A549 (cell line): Measurements from ENCODE around the gene MCAT. TPM values are rescaled to one million over a fixed set of nuclear protein-coding genes. Genes with fewer than 3 reads are reported as not detected.

Experiments used
- ATAC-seq, 2 experiments: fragments of 200-7000 bp in 1 of 2; fragments of >200 bp in 1 of 2; cut with Nextera tagmentation in 1 of 2; cut with Tn5 transposase in 1 of 2; 3 replicates each; pipeline versions ENCODE4 v1.8.0 to v1.9.1; 2018 to 2020; ENCODE audit warnings: mild to moderate bottlenecking in 1 of 2, moderate library complexity in 1 of 2
- CTCF ChIA-PET: fragments of 300-600 bp; sonication (Branson Sonifier 250); formaldehyde crosslinking; extraction: SDS; loops from one replicate; lab custom pipeline; 2021; ENCODE audit warnings: antibody characterized with exemption, inconsistent platforms; lab: Yijun Ruan, JAX
- POLR2A ChIA-PET: fragments of 350-600 bp; formaldehyde crosslinking; extraction: SDS; loops from one replicate; lab custom pipeline; 2021; ENCODE audit warnings: antibody characterized with exemption, inconsistent platforms; lab: Yijun Ruan, JAX
- DNase-seq, 2 experiments: peaks; one replicate each; pipeline versions ENCODE4 v3.0.0 to v3.0.0-alpha.2; 2011 to 2016; ENCODE audit warnings: low read depth in 1 of 2, low spot score in 1 of 2
- FAIRE-seq: peaks from 2 replicates; lab custom pipeline; 2011; peaks lifted over from hg19 to GRCh38; lab: Jason Lieb, UNC
- H3K27ac ChIP-seq, 2 experiments: fragments of >200 bp; sonication (Bioruptor Twin); formaldehyde crosslinking; 3 replicates each; pipeline ENCODE4 v1.5.1; 2016 to 2017
- H3K4me1 ChIP-seq: fragments of >200 bp; sonication (Bioruptor Twin); formaldehyde crosslinking; 3 replicates; pipeline ENCODE4 v1.6.1; 2016
- H3K4me2 ChIP-seq: fragments of >200 bp; sonication (Bioruptor Twin); formaldehyde crosslinking; 3 replicates; pipeline ENCODE4 v1.6.1; 2016
- H3K4me3 ChIP-seq: fragments of >200 bp; sonication (Bioruptor Twin); formaldehyde crosslinking; 3 replicates; pipeline ENCODE4 v1.5.1; 2016
- H3K9me3 ChIP-seq: fragments of >200 bp; sonication (Bioruptor Twin); formaldehyde crosslinking; 3 replicates; pipeline ENCODE4 v1.6.1; 2016
- BHLHE40 ChIP-seq: IDR thresholded peaks from 2 replicates; pipeline ENCODE4 v1.6.1; 2012; ENCODE audit warnings: low read depth, low read length, inconsistent platforms
- CBX8 ChIP-seq: fragments of 200-600 bp; sonication (generic); IDR thresholded peaks from 2 replicates; pipeline ENCODE4 v1.6.1; 2016
- CHD2 ChIP-seq: fragments of 150-350 bp; IDR thresholded peaks from 2 replicates; pipeline ENCODE4 v1.6.1; 2014; ENCODE audit warnings: low read length; ENCODE audit not compliant: partially characterized antibody
- CTCF ChIP-seq: fragments of >200 bp; sonication (Bioruptor Twin); formaldehyde crosslinking; IDR thresholded peaks from 3 replicates; pipeline ENCODE4 v1.5.1; 2016
- E2F6 ChIP-seq: IDR thresholded peaks from 2 replicates; pipeline ENCODE4 v1.6.1; 2012; ENCODE audit warnings: low read depth, borderline replicate concordance
- ESRRA ChIP-seq: fragments of 150-350 bp; IDR thresholded peaks from 2 replicates; pipeline ENCODE4 v1.6.1; 2014; ENCODE audit warnings: mild to moderate bottlenecking, low read length, borderline replicate concordance
- FOSB ChIP-seq: fragments of 250-450 bp; sonication (Bioruptor Pico); IDR thresholded peaks from 2 replicates; pipeline ENCODE4 v1.5.0; 2020; ENCODE audit warnings: mild to moderate bottlenecking, moderate library complexity
- HEYL ChIP-seq: fragments of 250-450 bp; sonication (Bioruptor Pico); IDR thresholded peaks from 2 replicates; pipeline ENCODE4 v1.8.0; 2021; ENCODE audit warnings: mild to moderate bottlenecking, moderate library complexity
- JUNB ChIP-seq: fragments of >200 bp; sonication (Bioruptor Twin); formaldehyde crosslinking; IDR thresholded peaks from 2 replicates; pipeline ENCODE4 v1.6.1; 2016
- MAFK ChIP-seq: fragments of 450-650 bp; IDR thresholded peaks from 2 replicates; pipeline ENCODE4 v1.6.1; 2014; ENCODE audit not compliant: partially characterized antibody
- MAZ ChIP-seq: fragments of 150-350 bp; IDR thresholded peaks from 2 replicates; pipeline ENCODE4 v1.6.1; 2014; ENCODE audit warnings: antibody characterized with exemption, low read depth, low read length, borderline replicate concordance
- RARB ChIP-seq: fragments of 250-450 bp; sonication (Bioruptor Pico); IDR thresholded peaks from 2 replicates; pipeline ENCODE4 v1.8.0; 2021; ENCODE audit warnings: mild to moderate bottlenecking, moderate library complexity
- REST ChIP-seq: fragments of 200-600 bp; sonication (generic); IDR thresholded peaks from 2 replicates; pipeline ENCODE4 v1.6.1; 2016; ENCODE audit warnings: antibody characterized with exemption, mild to moderate bottlenecking, moderate library complexity
- TFCP2L1 ChIP-seq: fragments of 250-450 bp; sonication (Bioruptor Pico); IDR thresholded peaks from 2 replicates; pipeline ENCODE4 v1.5.0; 2021; ENCODE audit warnings: mild to moderate bottlenecking
- ZFP36 ChIP-seq: fragments of 450-650 bp; IDR thresholded peaks from 2 replicates; pipeline ENCODE4 v1.6.1; 2014; ENCODE audit warnings: borderline replicate concordance; ENCODE audit not compliant: partially characterized antibody
- ZNF302 ChIP-seq: fragments of 250-450 bp; sonication (Bioruptor Pico); IDR thresholded peaks from 2 replicates; pipeline ENCODE4 v1.9.0; 2021; ENCODE audit warnings: inconsistent platforms, mild to moderate bottlenecking, moderate library complexity
- WGBS: methylation state at CpG from one replicate; pipeline ENCODE4 v1.1.6; 2017; ENCODE audit errors: missing lambda C conversion rate; 5-methylcytosine and 5-hydroxymethylcytosine counted together
- polyA plus RNA-seq, 4 experiments: library from polyadenylated mRNA; depleted of rRNA in 3 of 4; stranded (reverse); fragments of >200 nt; fragmentation: RNase III in 1 of 4; extraction: RNeasy Plus Mini Kit Qiagen cat#74134 plus additional on column Dnase treatment in 1 of 4; gene quantifications; 2 replicates in 3 of 4; 3 replicates in 1 of 4; pipeline ENCODE4 v1.2.3, GENCODE V29; 2011 to 2017

The MCAT gene
- polyA plus RNA-seq, 2 of the 4 experiments (the other 2 are of a cell fraction), result 11.8 to 15.5 TPM

- Histone ChIP-seq H3K4me1 (peaks cover 12% of the 10 kb centered on the region; the same call in 2 of the 3 replicates), H3K27ac (no peak overlapping the region), H3K9me3 (no peaks in the 10 kb centered on the region), H3K4me2 (no peak overlapping the region), H3K4me3 (no peak overlapping the region)
- DNase-seq, result no peak
- TF ChIP-seq RARB (CRISPR knock-in tag), result no peak
- TF ChIP-seq CBX8, result no peak
- TF ChIP-seq FOSB (CRISPR knock-in tag), result no peak
- TF ChIP-seq E2F6, result no peak
- no peak for TF ChIP-seq BHLHE40
- TF ChIP-seq REST, result no peak
- ChIA-PET POLR2A (no interaction called here), CTCF (interaction anchor here (1.2 kb wide), 1 partner anchor 288 kb away, joined by 4 read pairs; no protein-coding TSS in a partner anchor)
- FAIRE-seq, result no peak
- 86% methylated on average over 4 of the region's 5 CpGs for WGBS
- ATAC-seq, result no peak
These were observed 12.6 kb upstream of the MCAT start for GRCh38 chr22:43155789-43156188.

- Histone ChIP-seq H3K9me3 (no peaks in the 10 kb centered on the region), H3K4me2 (no peak overlapping the region), H3K4me1 (peaks cover 14% of the 10 kb centered on the region; the same call in 2 of the 3 replicates), H3K4me3 (no peak overlapping the region), H3K27ac (no peak overlapping the region)
- ChIA-PET POLR2A (no interaction called here), CTCF (no interaction called here)
- no peak for DNase-seq
- FAIRE-seq, result no peak
- TF ChIP-seq MAZ (no peak), JUNB (no peak), ZNF302 (CRISPR knock-in tag) (no peak), TFCP2L1 (CRISPR knock-in tag) (no peak), MAFK (no peak), CHD2 (no peak)
- no peak for ATAC-seq
- WGBS, result 93% methylated on average over 3 of the region's 27 CpGs
These were observed 11.8 kb upstream of the MCAT start for GRCh38 chr22:43154887-43155536.

DNA sequence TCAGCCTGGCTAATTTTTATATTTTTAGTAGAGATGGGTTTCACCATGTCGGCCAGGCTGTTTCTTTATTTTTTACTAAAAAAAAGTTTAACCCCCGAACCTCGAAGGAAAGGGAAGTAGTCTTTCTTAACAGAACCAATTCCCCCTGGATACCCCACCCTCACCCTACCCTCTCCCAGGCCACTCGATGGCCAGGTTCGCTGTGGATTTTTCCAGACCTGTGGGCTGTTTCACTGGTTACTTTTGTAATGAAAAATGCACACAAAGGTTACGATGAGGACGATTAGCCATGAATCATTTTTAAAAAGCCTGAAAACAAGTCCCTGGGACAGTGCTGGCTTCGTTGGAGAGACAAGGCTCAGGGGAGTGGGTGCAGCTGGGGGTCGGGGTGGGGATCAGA lies 10.7 kb upstream of the MCAT start:
- DNase-seq, result no peak
- TF ChIP-seq ZNF302 (CRISPR knock-in tag), result no peak
- no peak for TF ChIP-seq ZFP36
- no peak for TF ChIP-seq JUNB
- no peak for TF ChIP-seq HEYL (CRISPR knock-in tag)
- TF ChIP-seq ESRRA, result no peak
- no peak for TF ChIP-seq CTCF
- Histone ChIP-seq H3K4me1 (peaks cover 14% of the 10 kb centered on the region; the same call in 2 of the 3 replicates), H3K9me3 (no peaks in the 10 kb centered on the region), H3K4me2 (peak overlapping the region; percentile 25; the same call in 1 of the 3 replicates), H3K27ac (no peak overlapping the region), H3K4me3 (no peak overlapping the region)
- WGBS, result 82% methylated on average over 9 of the region's 9 CpGs
- CTCF ChIA-PET, result no interaction called here
- POLR2A ChIA-PET, result no interaction called here
- ATAC-seq, result no peak
- no peak for FAIRE-seq
